Cardiac muscle cell (in vitro differentiated cells and primary cell): ENCODE results near the gene ARL6. TPM values are rescaled to one million over a fixed set of nuclear protein-coding genes. Genes with fewer than 3 reads are reported as not detected.

Experiments
- DNase-seq, 2 donors: peaks; one replicate each; pipeline versions ENCODE4 v3.0.0 to v3.0.0-alpha.2; 2010 to 2017; ENCODE audit warnings: low read depth in 1 of 2, low spot score in 1 of 2
- H3K27ac ChIP-seq: fragments of 200-600 bp; sonication (generic); 2 replicates; pipeline ENCODE4 v1.5.1; 2016
- H3K27me3 ChIP-seq: fragments of 200-600 bp; sonication (generic); 2 replicates; pipeline ENCODE4 v1.6.0; 2016; ENCODE audit warnings: control low read depth
- H3K36me3 ChIP-seq: fragments of 200-600 bp; sonication (generic); 2 replicates; pipeline ENCODE4 v1.5.1; 2016; ENCODE audit warnings: control low read depth
- H3K4me1 ChIP-seq: fragments of 200-600 bp; sonication (generic); 2 replicates; pipeline ENCODE4 v1.8.1; 2017; ENCODE audit warnings: low read depth, mild to moderate bottlenecking, mixed run types
- H3K4me3 ChIP-seq: fragments of 200-600 bp; sonication (generic); 2 replicates; pipeline ENCODE4 v1.5.1; 2016; ENCODE audit warnings: mild to moderate bottlenecking
- H3K9me3 ChIP-seq: fragments of 200-600 bp; sonication (generic); 2 replicates; pipeline ENCODE4 v1.5.1; 2017; ENCODE audit warnings: low read depth, mild to moderate bottlenecking, control low read depth
- polyA plus RNA-seq: library from polyadenylated mRNA; unstranded; fragments of >200 nt; fragmentation: Nextera tagmentation; extraction: Ambion mirVana; gene quantifications from 2 replicates; pipeline ENCODE4 v1.2.1, GENCODE V29; 2016
- total RNA-seq: library from RNA; depleted of rRNA; stranded (reverse); fragments of >200 nt; gene quantifications from 2 replicates; pipeline ENCODE4 v1.2.3, GENCODE V29; 2016
- TF ChIP-seq, protein P1 (sequence below): IDR thresholded peaks from 2 replicates; pipeline ENCODE4 v1.5.1; 2012; ENCODE audit warnings: low read depth, mild to moderate bottlenecking, low read length

ARL6 gene
- total and polyA plus RNA-seq, 2 experiments from 2014 or later: 4.3 to 8.4 TPM

DNA sequence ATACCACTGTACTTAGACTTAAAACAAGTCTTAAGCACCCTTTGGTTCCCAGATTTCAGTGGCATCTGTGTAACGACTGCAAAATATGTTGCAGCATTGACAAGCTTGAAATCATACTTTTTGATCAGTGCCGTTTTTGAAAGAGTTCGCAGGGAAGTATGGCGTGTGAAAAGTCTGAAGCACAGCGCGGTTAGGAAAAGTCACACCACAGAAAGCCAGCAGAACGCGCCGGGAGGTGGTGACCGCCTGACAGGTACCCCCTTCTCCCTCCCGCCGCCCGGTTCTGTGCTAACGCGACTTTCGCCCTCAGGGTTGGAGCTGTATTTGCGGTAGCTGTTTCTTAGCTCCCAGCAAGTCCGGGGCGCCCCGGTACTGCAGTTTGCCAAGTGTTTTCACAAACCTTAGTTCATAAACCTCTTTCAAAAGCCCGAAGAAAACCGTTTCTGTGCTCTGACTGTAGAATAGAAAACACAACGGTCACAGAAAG lies 56.8 kb downstream of the ARL6 start:
- DNase-seq: peak in 1 of 2 donors; percentile 62
- Histone ChIP-seq H3K9me3 (no peaks in the 10 kb centered on the region), H3K27me3 (peaks cover 15% of the 10 kb centered on the region), H3K27ac (peak overlapping the region; percentile 61), H3K4me3 (peak overlapping the region; percentile 86), H3K36me3 (no peaks in the 10 kb centered on the region), H3K4me1 (peaks cover 10% of the 10 kb centered on the region)
- TF ChIP-seq, protein P1, sequence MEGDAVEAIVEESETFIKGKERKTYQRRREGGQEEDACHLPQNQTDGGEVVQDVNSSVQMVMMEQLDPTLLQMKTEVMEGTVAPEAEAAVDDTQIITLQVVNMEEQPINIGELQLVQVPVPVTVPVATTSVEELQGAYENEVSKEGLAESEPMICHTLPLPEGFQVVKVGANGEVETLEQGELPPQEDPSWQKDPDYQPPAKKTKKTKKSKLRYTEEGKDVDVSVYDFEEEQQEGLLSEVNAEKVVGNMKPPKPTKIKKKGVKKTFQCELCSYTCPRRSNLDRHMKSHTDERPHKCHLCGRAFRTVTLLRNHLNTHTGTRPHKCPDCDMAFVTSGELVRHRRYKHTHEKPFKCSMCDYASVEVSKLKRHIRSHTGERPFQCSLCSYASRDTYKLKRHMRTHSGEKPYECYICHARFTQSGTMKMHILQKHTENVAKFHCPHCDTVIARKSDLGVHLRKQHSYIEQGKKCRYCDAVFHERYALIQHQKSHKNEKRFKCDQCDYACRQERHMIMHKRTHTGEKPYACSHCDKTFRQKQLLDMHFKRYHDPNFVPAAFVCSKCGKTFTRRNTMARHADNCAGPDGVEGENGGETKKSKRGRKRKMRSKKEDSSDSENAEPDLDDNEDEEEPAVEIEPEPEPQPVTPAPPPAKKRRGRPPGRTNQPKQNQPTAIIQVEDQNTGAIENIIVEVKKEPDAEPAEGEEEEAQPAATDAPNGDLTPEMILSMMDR: no peak

DNA sequence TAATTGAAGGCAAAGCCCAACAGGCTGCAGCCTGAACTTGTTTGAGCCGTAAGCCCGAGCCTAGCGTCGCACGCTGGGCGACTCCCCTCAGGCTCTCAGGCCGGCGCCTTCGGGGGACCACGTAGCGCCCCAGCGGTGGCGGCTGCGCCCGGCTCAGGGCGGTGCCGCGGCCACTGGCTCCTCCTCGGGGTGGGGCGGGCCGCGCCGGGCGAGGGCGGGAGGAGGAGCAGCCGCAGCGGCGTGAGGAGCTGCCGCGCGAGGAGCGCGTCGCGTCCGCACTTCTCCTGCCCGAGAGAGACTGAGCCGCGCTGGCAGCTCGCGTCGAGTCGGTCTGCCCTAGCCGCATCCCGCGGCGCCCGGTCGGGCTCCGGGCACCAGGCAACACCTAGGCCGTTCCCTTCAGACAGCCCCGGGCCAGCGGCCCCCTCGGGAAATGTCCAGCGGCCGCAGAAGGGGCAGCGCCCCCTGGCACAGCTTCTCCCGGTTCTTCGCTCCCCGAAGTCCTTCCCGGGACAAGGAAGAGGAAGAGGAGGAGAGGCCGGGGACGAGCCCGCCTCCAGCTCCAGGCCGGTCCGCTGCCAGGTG lies 57.3 kb downstream of the ARL6 start, which contains the start of gene CRYBG3:
CRYBG3 (plus strand) TSS at position 238 of the 585 bp plus-strand sequence; CDS start at position 434, 196 bp downstream.
- peak within 1 kb of the TSS; percentile 86 for H3K4me3 ChIP-seq
- peak within 1 kb of the TSS; percentile 61 for H3K27ac ChIP-seq
- TF ChIP-seq, protein P1: peak; percentile 47
- H3K36me3 ChIP-seq: no peaks in the 10 kb centered on the region
- peaks cover 15% of the 10 kb centered on the region for H3K27me3 ChIP-seq
- peaks cover 10% of the 10 kb centered on the region for H3K4me1 ChIP-seq
- no peaks in the 10 kb centered on the region for H3K9me3 ChIP-seq
- DNase-seq: peak; percentile 86 to 91

DNA sequence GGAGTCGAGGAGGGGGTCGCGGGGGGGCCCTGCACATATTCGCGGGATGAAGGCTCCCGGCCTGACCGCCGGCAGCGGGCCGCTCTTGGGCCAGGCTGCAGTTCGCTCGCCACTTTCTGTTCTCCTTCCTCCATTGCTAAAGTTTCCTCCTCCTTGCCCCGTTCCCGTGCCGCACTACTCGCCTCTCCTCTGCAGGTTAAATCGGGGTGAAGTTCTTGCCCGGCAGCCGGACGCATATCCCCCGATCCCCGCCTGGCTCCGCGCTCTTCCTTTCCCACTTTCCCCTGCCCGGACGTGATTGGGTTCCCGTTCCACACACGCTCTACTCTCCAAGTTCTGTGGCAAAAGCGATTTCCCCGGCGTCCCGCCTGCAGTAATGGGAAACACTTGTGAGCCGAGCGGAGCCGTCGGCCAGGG lies 57.8 kb downstream of the ARL6 start:
- no peaks in the 10 kb centered on the region for H3K36me3 ChIP-seq
- peak overlapping the region; percentile 86 for H3K4me3 ChIP-seq
- TF ChIP-seq, protein P1: no peak
- DNase-seq: peak; percentile 65 to 66
- H3K27me3 ChIP-seq: peaks cover 15% of the 10 kb centered on the region
- peaks cover 10% of the 10 kb centered on the region for H3K4me1 ChIP-seq
- peak overlapping the region; percentile 61 for H3K27ac ChIP-seq
- H3K9me3 ChIP-seq: no peaks in the 10 kb centered on the region

DNA sequence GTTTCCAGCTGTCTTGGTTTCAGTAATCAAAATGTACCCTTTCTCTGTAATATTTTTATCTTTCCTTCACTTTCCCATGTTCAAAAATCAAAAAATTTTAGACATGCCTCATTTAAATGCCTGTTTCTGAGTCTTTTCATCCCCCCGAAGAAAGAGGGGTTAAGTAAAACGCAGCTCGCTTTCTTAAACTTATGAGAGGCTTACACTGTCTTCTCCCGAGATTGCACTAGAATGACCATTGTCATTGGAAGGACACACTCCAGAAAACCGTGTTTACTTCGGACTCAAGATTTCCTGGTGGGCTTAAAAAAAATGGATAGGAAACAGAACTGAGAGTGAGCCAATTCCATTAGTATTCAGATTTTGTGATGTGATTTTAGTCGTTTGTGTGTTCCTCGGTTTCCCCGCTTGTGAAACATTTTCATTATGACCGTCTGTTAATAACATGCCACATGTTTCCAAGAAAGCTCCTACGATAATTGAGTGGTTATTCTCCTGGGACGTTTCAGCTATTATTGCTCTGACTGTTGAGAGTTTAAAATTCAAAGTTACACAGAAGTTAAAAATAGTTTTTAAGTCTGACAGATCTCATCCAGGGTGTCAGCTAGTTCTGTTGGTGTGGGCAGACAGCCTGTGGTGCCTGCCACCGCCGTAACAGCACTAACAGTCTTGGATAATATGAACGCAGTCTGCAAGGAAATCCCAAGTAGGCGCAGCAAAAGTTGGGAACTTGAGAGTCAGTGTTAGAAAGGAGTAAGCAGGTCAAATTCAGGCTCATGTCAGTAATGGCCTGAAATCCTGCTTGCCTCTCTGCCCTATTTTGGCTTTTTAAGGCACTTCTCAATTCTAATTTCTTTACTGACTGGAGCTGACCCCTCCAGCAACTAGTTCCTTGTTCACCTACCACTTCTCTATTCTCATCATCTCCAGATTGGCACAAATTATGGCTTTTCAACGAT lies 58.8 kb downstream of the ARL6 start:
- Histone ChIP-seq H3K27me3 (peaks cover 15% of the 10 kb centered on the region), H3K9me3 (no peaks in the 10 kb centered on the region), H3K4me1 (peaks cover 10% of the 10 kb centered on the region), H3K36me3 (no peaks in the 10 kb centered on the region), H3K4me3 (peak overlapping the region; percentile 86), H3K27ac (no peak overlapping the region)
- peak; percentile 19 to 38 for DNase-seq
- TF ChIP-seq, protein P1: no peak

DNA sequence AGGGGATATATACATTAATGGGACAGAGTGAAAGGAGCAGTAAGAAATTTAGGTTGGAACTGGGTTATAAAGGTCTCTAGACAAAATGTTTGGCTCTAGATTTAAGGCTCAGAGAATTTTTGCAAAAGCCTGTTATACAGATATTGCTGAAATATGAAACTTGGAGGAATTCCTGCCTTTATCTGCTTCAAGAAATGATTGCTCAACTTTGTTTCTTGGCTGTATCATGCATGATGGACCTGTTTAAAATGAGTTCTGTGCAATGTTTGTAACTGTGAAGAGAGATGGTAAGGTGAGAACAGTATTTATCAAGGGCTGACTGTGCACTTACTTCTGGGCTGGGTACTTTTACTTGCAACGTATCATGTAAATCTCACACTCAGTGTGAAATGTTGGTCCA lies 60.5 kb downstream of the ARL6 start:
- Histone ChIP-seq H3K4me3 (no peak overlapping the region), H3K9me3 (no peaks in the 10 kb centered on the region), H3K4me1 (peaks cover 10% of the 10 kb centered on the region), H3K36me3 (no peaks in the 10 kb centered on the region), H3K27me3 (peaks cover 9% of the 10 kb centered on the region), H3K27ac (no peak overlapping the region)
- TF ChIP-seq, protein P1: no peak
- peak in 1 of 2 donors; percentile 58 for DNase-seq
